ENCODE data around the gene SOWAHD.

DNA sequence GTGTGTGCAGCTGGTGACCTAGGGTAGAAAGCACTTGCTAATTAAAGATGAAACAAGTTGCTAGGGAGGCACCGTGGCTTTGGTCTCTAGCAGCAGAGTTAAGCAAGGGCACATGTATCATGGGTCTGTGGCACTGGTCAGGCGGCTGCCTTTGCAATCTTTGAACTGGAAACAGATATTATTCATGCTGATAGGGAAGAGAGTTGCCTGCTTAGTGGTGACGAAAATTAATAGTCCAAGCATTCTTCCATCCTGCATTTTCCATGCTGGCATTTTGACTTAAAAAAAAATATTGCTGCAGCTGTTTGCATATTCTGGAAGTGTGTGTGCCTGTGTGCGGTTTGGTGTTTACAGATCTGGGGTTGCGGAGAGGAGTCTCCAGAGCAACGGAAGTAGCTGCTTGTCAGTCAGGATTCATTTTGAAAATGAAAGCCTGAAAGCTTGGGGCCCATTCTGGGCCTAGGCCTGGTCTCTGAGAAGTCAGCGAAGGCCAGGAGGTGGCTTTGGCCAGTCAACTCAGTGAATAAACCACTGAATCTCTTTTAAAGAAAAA lies 2.3 kb upstream of the SOWAHD start:
- TF ChIP-seq, protein P1, sequence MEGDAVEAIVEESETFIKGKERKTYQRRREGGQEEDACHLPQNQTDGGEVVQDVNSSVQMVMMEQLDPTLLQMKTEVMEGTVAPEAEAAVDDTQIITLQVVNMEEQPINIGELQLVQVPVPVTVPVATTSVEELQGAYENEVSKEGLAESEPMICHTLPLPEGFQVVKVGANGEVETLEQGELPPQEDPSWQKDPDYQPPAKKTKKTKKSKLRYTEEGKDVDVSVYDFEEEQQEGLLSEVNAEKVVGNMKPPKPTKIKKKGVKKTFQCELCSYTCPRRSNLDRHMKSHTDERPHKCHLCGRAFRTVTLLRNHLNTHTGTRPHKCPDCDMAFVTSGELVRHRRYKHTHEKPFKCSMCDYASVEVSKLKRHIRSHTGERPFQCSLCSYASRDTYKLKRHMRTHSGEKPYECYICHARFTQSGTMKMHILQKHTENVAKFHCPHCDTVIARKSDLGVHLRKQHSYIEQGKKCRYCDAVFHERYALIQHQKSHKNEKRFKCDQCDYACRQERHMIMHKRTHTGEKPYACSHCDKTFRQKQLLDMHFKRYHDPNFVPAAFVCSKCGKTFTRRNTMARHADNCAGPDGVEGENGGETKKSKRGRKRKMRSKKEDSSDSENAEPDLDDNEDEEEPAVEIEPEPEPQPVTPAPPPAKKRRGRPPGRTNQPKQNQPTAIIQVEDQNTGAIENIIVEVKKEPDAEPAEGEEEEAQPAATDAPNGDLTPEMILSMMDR (IDR thresholded peaks at IDR 0.05; ENCODE audit: insufficient read depth, low read length), result no peak
- 0 out of 2 replicates have a peak, but pooled peaks have one; percentile 46 for TF ChIP-seq POLR2AphosphoS5 (IDR thresholded peaks at IDR 0.05; ENCODE audit: low read depth)

Measured in HL-60 (cell line).